OCI-LY7 (cell line): ENCODE data around the gene ANKS1B. TPM values are rescaled to one million over a fixed set of nuclear protein-coding genes. Genes with fewer than 3 reads are reported as not detected.
"Not testable (repeated sequence)": the region's sequence is repeated elsewhere in the genome, so short reads cannot be mapped to it uniquely, and the experiment has no call there.

Experiments used
- BruUV-seq: library from RNA; stranded (reverse); fragments of 400-500 nt; replicated peaks from 2 replicates; lab custom pipeline; 2021; lab: Mats Ljungman, UMichigan
- CTCF ChIA-PET: fragments of 300-600 bp; sonication (Branson Sonifier 250); formaldehyde crosslinking; loops from one replicate; lab custom pipeline; 2022; ENCODE audit warnings: antibody characterized with exemption; ENCODE audit not compliant: unreplicated experiment; lab: Charles Lee
- POLR2A ChIA-PET: fragments of 300-600 bp; sonication (Branson Sonifier 250); formaldehyde crosslinking; loops from one replicate; lab custom pipeline; 2022; ENCODE audit warnings: antibody characterized with exemption; lab: Charles Lee
- DNase-seq: peaks from one replicate; pipeline ENCODE4 v3.0.0-alpha.2; 2015; ENCODE audit warnings: low spot score
- H2AFZ ChIP-seq: fragments of 200-600 bp; sonication (generic), shearing (Covaris generic); 2 replicates; pipeline ENCODE4 v1.6.1; 2014; ENCODE audit warnings: mild to moderate bottlenecking, antibody characterized with exemption, low read length, moderate library complexity
- H3K27ac ChIP-seq: fragments of 200-600 bp; sonication (generic); 2 replicates; pipeline ENCODE4 v1.5.1; 2014; ENCODE audit warnings: mixed run types, low read depth, mild to moderate bottlenecking, moderate library complexity, low read length, inconsistent platforms; ENCODE audit not compliant: poor library complexity, severe bottlenecking
- H3K36me3 ChIP-seq: fragments of 200-600 bp; sonication (generic); 2 replicates; pipeline ENCODE4 v1.6.1; 2014; ENCODE audit warnings: mild to moderate bottlenecking, antibody characterized with exemption, low read length, moderate library complexity, mixed read lengths; ENCODE audit not compliant: insufficient read depth
- H3K4me1 ChIP-seq: fragments of 200-600 bp; sonication (generic); 2 replicates; pipeline ENCODE4 v1.5.1; 2014; ENCODE audit warnings: mild to moderate bottlenecking, low read length; ENCODE audit not compliant: insufficient read depth, poor library complexity, severe bottlenecking
- H3K4me2 ChIP-seq: fragments of 200-600 bp; sonication (generic); 2 replicates; pipeline ENCODE4 v1.6.1; 2014; ENCODE audit warnings: mild to moderate bottlenecking, low read length
- H3K4me3 ChIP-seq: fragments of 200-600 bp; sonication (generic); 2 replicates; pipeline ENCODE4 v1.5.1; 2014; ENCODE audit warnings: mild to moderate bottlenecking, low read depth, low read length; ENCODE audit not compliant: poor library complexity, severe bottlenecking
- H3K79me2 ChIP-seq: fragments of 200-600 bp; sonication (generic); 2 replicates; pipeline ENCODE4 v1.6.1; 2016; ENCODE audit warnings: low read depth, mild to moderate bottlenecking, low read length, moderate library complexity, mixed read lengths; ENCODE audit not compliant: insufficient read depth
- H3K9me2 ChIP-seq: fragments of 200-600 bp; sonication (generic); 2 replicates; pipeline ENCODE4 v1.6.1; 2016; ENCODE audit warnings: mild to moderate bottlenecking, low read length, mixed read lengths; ENCODE audit not compliant: insufficient read depth
- H3K9me3 ChIP-seq: fragments of 200-600 bp; sonication (generic); 2 replicates; pipeline ENCODE4 v1.6.1; 2014; ENCODE audit warnings: mild to moderate bottlenecking, mixed run types, low read length, mixed read lengths
- H4K20me1 ChIP-seq: fragments of 200-600 bp; sonication (generic); 2 replicates; pipeline ENCODE4 v1.6.1; 2014; ENCODE audit warnings: mild to moderate bottlenecking, antibody characterized with exemption, low read length, moderate library complexity, mixed read lengths; ENCODE audit not compliant: insufficient read depth
- EZH2phosphoT487 ChIP-seq: fragments of 200-600 bp; sonication (generic); IDR thresholded peaks from 2 replicates; pipeline ENCODE4 v1.6.1; 2018; ENCODE audit warnings: low read depth, borderline replicate concordance, mild to moderate bottlenecking, mixed run types, antibody characterized with exemption, low read length, moderate library complexity, mixed read lengths
- intact Hi-C: fragments of 100-400 bp; cut with micrococcal nuclease; formaldehyde crosslinking; loops from one replicate; pipeline ENCODE4 v1.10.0; 2022; ENCODE audit not compliant: unreplicated experiment
- total RNA-seq, 2 experiments: library from RNA; depleted of rRNA in 1 of 2; stranded (reverse); fragments of >200 nt in 1 of 2; shearing (Covaris generic) in 1 of 2; gene quantifications; 2 replicates each; pipeline ENCODE4 v1.2.3, GENCODE V29; 2014 to 2022
- TF ChIP-seq, protein P1 (sequence below): fragments of 200-600 bp; sonication (generic); conservative IDR thresholded peaks from 2 replicates; pipeline ENCODE4 v1.5.1; 2014; ENCODE audit warnings: mild to moderate bottlenecking, antibody characterized with exemption, low read length, moderate library complexity, mixed read lengths

The ANKS1B gene
- total RNA-seq, 2 experiments from 2014 or later = 2.9 to 6.0 TPM

DNA sequence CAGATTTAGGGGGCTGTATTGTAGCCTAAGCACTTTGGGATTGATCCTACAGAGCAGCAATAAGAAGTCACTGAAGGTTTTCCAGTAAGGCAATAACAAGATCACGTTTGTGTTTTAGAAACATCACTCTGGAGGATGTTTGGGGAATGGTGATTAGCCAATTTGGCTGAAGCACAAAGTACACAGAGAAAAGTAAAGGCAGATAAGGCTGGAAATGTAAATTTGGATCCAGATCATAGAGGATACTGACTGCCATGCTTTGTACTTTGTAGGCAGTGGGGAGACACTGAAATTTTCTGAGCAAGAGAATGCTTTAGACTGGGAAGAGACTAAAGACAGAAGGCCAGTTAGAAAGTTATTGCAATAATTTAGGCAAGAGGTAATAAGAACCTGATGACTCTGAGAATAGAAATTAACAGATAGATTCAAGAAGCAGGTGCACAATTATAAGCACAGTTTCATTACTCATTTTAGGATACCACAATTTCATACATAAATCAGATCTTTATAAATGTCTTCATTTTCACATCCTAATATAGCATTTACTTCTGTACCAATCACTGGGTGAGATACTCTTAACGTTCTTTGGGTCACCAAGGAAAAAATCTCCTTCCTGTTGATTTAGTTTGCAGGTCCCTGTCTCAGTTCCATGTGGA lies 651.7 kb downstream of the ANKS1B start:
- no peaks in the 10 kb centered on the region for H3K9me2 ChIP-seq
- H4K20me1 ChIP-seq = no peaks in the 10 kb centered on the region
- POLR2A ChIA-PET = interaction anchor here (0.6 to 2.0 kb wide), 6 partner anchors 10 to 255 kb away, joined by 3 to 7 read pairs (median 3); no protein-coding TSS in a partner anchor
- CTCF ChIA-PET = no interaction called here
- H3K4me2 ChIP-seq = peak overlapping the region; percentile 37
- H3K9me3 ChIP-seq = peaks cover 31% of the 10 kb centered on the region; the same call in 1 of the 2 replicates
- H2AFZ ChIP-seq = peak overlapping the region; percentile 85
- no peak for TF ChIP-seq EZH2phosphoT487
- TF ChIP-seq, protein P1, sequence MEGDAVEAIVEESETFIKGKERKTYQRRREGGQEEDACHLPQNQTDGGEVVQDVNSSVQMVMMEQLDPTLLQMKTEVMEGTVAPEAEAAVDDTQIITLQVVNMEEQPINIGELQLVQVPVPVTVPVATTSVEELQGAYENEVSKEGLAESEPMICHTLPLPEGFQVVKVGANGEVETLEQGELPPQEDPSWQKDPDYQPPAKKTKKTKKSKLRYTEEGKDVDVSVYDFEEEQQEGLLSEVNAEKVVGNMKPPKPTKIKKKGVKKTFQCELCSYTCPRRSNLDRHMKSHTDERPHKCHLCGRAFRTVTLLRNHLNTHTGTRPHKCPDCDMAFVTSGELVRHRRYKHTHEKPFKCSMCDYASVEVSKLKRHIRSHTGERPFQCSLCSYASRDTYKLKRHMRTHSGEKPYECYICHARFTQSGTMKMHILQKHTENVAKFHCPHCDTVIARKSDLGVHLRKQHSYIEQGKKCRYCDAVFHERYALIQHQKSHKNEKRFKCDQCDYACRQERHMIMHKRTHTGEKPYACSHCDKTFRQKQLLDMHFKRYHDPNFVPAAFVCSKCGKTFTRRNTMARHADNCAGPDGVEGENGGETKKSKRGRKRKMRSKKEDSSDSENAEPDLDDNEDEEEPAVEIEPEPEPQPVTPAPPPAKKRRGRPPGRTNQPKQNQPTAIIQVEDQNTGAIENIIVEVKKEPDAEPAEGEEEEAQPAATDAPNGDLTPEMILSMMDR = no peak
- peak; percentile 27 for DNase-seq
- peaks cover 6% of the 10 kb centered on the region; the same call in 1 of the 2 replicates for H3K36me3 ChIP-seq
- peak overlapping the region; percentile 9 for H3K4me3 ChIP-seq
- H3K79me2 ChIP-seq = no peaks in the 10 kb centered on the region
- no TSS peak for BruUV-seq
- peak overlapping the region; percentile 53 for H3K27ac ChIP-seq
- H3K4me1 ChIP-seq = peaks cover 30% of the 10 kb centered on the region
- intact Hi-C loops = loop anchor here (1.0 kb wide), 1 partner anchor 268 kb away; no protein-coding TSS in a partner anchor

DNA sequence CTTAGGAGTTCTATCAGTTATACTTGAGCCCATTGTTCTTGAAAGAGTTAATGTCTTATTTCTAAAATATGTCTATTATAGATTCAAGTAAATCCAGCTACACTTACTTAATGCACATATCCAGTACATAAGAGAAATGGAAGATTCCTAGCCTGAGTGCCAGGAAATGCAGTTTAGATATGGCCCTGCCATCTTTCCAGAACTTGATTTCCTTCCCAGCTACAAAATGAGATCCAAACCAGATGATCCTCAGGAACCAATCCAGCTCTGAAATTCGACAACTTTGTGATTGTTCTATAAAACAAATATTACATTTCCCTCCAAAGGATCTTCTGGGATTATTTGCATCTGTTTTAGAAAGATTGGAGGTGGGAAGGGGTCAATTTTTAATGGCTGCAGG lies 654.5 kb downstream of the ANKS1B start:
- ChIA-PET CTCF (no interaction called here), POLR2A (interaction anchor here (0.6 to 1.7 kb wide), 10 partner anchors 9 to 439 kb away, joined by 3 to 6 read pairs (median 4); no protein-coding TSS in a partner anchor)
- Histone ChIP-seq H3K9me2 (no peaks in the 10 kb centered on the region), H4K20me1 (no peaks in the 10 kb centered on the region), H3K4me1 (peaks cover 30% of the 10 kb centered on the region), H3K36me3 (peaks cover 6% of the 10 kb centered on the region; the same call in 1 of the 2 replicates), H2AFZ (no peak overlapping the region), H3K27ac (no peak overlapping the region), H3K4me2 (no peak overlapping the region), H3K9me3 (peaks cover 30% of the 10 kb centered on the region; the same call in 1 of the 2 replicates), H3K4me3 (no peak overlapping the region), H3K79me2 (no peaks in the 10 kb centered on the region)
- BruUV-seq = no TSS peak
- no peak for TF ChIP-seq EZH2phosphoT487
- TF ChIP-seq, protein P1 = no peak
- DNase-seq = no peak
- intact Hi-C loops = no loop called here

DNA sequence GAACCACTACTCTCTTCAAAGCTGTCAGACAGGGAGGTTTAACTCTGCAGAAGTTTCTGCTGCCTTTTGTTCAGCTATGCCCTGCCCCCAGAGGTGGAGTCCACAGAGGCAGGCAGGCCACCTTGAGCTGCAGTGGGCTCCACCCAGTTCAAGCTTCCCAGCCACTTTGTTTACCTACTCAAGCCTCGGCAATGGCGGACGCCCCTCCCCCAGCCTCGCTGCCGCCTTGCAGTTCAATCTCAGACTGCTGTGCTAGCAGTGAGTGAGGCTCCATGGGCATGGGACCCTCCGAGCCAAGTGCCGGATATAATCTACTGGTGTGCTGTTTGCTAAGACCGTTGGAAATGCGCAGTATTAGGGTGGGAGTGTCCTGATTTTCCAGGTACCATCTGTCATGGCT lies 663.5 kb downstream of the ANKS1B start:
- H4K20me1 ChIP-seq, H3K4me2 ChIP-seq, H3K9me2 ChIP-seq, intact Hi-C loops, H3K4me1 ChIP-seq, H3K79me2 ChIP-seq, CTCF ChIA-PET, H3K4me3 ChIP-seq, BruUV-seq, H3K27ac ChIP-seq, H3K36me3 ChIP-seq, H2AFZ ChIP-seq, DNase-seq: not testable (repeated sequence)
- POLR2A ChIA-PET = interaction anchor here (1.6 kb wide), 1 partner anchor 8 kb away, joined by 3 read pairs; no protein-coding TSS in a partner anchor
- H3K9me3 ChIP-seq = peaks cover 20% of the 10 kb centered on the region; the same call in 1 of the 2 replicates
